ENCODE results near the gene SLC22A17.
"Not testable (repeated sequence)": the region's sequence is repeated elsewhere in the genome, so short reads cannot be mapped to it uniquely, and the experiment has no call there.

Gene SLC22A17

GRCh38 chr14:23352506-23353432 is at the start of gene SLC22A17:
TSS of gene SLC22A17 (minus strand) at chr14:23352887.
- in situ Hi-C loops (cut with HindIII; ENCODE audit: low pct_ligation_motif_present, low pct_unique_long_range_greater_than_20kb, low sequenced_read_pairs): no loop called here
- DNase-seq: peak; percentile 76

DNA sequence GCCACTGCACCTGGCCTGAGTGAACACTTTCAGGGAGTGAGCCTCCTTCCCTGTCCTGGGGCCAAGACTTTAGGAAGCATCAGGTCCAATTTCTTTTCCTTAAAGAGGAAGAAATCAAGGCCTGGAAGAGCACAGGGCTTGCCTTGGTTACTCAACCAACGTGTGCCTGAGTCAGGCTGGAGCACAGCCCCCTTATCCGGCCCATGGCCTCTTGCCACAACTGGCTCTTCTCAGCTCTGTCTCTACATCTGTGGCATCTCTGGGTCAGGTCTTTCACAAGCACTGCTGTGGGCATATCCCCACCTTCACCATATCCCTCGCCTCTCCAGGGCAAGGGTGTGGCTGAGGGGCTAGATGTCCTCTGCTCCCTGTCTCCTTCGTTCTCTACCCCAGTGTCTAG is 48.6 kb upstream of the SLC22A17 start:
- no peak for DNase-seq
- in situ Hi-C loops (cut with HindIII; ENCODE audit: low pct_ligation_motif_present, low pct_unique_long_range_greater_than_20kb, low sequenced_read_pairs): no loop called here

DNA sequence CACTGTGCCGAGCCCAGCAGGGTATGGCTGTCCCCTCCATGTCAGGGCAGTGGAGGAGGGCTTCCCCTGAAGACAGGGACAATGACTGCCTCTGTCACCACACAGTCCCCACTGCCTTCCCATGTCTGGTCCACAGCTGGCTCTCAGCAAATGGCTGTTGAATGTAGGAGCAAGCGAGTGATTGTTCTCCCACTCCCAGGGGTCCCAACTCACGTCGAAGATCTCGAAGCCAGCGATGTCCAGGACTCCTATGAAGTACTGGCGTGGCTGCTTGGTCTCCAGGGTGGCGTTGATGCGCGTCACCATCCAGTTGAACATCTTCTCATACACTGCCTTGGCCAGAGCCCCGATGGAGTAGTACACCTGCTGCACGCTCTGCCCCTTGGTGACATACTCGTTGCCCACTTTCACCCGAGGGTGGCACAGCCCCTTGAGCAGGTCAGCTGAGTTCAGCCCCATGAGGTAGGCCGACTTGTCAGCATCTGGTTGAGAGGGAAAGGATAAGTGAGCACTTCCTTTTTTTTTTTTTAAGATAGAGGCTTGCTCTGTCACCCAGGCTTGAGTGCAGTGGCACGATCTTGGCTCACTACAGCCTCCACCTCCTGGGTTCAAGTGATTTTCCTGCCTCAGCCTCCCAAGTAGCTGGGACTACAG is 47.9 kb upstream of the SLC22A17 start:
- in situ Hi-C loops (cut with HindIII; ENCODE audit: low pct_ligation_motif_present, low pct_unique_long_range_greater_than_20kb, low sequenced_read_pairs); DNase-seq: not testable (repeated sequence)

DNA sequence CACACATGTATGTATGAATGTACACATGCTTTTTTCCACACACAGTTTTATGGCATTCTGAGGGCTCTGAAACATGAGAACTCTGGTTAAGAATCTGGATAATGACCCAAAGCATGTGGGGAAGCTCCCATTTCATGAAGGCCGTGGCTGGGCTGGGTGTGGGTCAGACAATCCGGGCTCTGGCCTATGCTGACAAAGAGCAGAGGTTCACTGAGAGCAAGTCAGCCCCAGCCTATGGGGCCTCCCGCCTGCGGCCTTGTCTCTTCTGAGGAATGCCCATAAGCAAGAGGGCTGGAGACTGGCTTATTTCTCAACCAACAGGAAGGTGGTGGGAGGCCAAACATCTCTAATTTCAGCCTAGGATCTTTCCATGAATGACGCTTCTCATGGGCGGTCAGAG is 46.9 kb upstream of the SLC22A17 start:
- DNase-seq: no peak
- in situ Hi-C loops (cut with HindIII; ENCODE audit: low pct_ligation_motif_present, low pct_unique_long_range_greater_than_20kb, low sequenced_read_pairs): no loop called here

GRCh38 chr14:23399136-23399535 is 46.4 kb upstream of the SLC22A17 start:
- in situ Hi-C loops (cut with HindIII; ENCODE audit: low pct_ligation_motif_present, low pct_unique_long_range_greater_than_20kb, low sequenced_read_pairs): no loop called here

GRCh38 chr14:23398348-23398747 is 45.7 kb upstream of the SLC22A17 start:
- no peak for DNase-seq
- in situ Hi-C loops (cut with HindIII; ENCODE audit: low pct_ligation_motif_present, low pct_unique_long_range_greater_than_20kb, low sequenced_read_pairs): no loop called here

More at GRCh38 chr14:23399136-23399535, 46.4 kb upstream of the SLC22A17 start:
- DNase-seq: no peak

GRCh38 chr14:23396781-23397407 is 44.2 kb upstream of the SLC22A17 start:
- DNase-seq: no peak
- in situ Hi-C loops (cut with HindIII; ENCODE audit: low pct_ligation_motif_present, low pct_unique_long_range_greater_than_20kb, low sequenced_read_pairs): no loop called here

DNA sequence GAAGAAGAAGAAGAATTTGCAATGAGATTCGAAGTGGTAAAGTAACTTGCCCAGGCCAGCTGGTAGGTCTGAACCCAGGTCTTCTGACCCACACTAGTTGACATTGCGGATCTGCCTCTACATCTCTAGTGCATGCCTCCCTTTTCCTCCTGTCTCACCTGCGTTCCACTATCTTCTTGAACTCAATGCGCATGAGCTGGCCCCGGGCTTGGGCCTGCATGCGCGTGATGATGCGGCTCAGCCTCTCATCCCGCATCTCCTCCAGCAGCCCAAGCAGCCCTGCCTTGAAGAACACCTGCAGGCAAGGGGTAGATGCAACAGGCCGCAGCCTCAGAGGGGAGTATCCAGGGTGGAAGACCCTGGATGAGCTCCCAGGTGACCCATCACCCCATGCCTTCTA is 43.4 kb upstream of the SLC22A17 start:
- DNase-seq: no peak
- in situ Hi-C loops (cut with HindIII; ENCODE audit: low pct_ligation_motif_present, low pct_unique_long_range_greater_than_20kb, low sequenced_read_pairs): no loop called here

DNA sequence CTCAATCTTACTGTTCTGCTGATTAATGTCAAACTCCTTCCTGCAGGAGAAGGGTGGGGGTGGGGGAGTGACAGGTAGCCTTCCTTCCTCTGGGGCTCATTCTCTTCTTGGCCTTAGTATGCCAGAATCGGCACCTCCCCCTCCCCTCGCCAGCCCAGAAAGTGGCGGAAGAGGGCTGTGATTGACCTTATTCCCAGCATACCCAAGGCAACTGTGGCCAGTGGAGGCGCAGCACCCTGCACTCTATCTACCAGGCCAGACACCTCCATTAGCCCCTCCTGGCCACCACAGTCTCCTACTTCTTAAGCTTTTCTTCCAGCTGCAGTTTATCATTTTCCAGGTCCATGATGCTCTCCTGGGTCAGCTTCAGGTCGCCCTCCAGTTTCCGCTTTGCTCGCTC is 39.9 kb upstream of the SLC22A17 start:
- no peak for DNase-seq
- in situ Hi-C loops (cut with HindIII; ENCODE audit: low pct_ligation_motif_present, low pct_unique_long_range_greater_than_20kb, low sequenced_read_pairs): no loop called here

- DNase-seq; in situ Hi-C loops (cut with HindIII; ENCODE audit: low pct_ligation_motif_present, low pct_unique_long_range_greater_than_20kb, low sequenced_read_pairs): not testable (repeated sequence)
Observed at GRCh38 chr14:23389871-23390270, 37.2 kb upstream of the SLC22A17 start.

DNA sequence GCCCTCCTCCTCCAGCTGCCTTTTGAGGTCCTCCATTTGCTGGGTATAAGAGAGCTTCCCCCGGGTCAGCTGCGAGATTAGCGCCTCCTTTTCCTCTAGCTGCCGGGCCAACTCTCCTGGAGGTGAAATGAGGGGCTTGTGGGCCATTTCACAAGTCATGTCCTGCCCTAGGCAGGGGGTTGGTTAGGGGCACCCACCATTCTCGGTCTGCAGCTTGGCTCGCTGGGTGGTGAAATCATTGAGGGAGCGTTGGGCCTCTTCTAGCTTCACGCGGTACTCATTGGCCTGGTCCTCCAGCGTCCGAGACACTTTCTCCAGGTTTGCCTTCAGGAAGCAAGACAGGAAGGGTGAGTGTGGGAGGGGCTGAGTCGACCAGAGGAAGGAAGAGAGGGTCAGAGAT is 36.7 kb upstream of the SLC22A17 start:
- no peak for DNase-seq

DNA sequence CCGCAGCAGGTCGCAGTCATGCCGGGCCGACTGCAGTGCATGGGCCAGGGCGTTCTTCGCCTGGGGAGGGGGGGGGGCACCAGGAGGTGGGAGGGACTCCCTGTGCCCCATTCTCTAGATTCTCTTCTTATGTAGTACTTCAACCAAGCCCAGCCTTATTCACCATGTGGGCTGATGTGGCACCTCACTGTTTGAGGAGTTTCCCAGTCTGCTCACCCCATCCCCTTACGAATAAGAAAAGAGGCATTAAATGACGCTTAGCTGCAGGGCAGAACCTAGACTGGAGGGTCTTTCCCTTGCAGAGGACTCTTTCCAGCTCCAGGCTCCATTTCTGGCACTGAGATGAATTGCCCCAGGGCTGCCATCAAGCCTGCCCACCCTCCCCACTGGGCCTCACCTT is 36.3 kb upstream of the SLC22A17 start:
- in situ Hi-C loops (cut with HindIII; ENCODE audit: low pct_ligation_motif_present, low pct_unique_long_range_greater_than_20kb, low sequenced_read_pairs): no loop called here
- no peak for DNase-seq

More for the DNA sequence above, 36.7 kb upstream of the SLC22A17 start:
- in situ Hi-C loops (cut with HindIII; ENCODE audit: low pct_ligation_motif_present, low pct_unique_long_range_greater_than_20kb, low sequenced_read_pairs): no loop called here

DNA sequence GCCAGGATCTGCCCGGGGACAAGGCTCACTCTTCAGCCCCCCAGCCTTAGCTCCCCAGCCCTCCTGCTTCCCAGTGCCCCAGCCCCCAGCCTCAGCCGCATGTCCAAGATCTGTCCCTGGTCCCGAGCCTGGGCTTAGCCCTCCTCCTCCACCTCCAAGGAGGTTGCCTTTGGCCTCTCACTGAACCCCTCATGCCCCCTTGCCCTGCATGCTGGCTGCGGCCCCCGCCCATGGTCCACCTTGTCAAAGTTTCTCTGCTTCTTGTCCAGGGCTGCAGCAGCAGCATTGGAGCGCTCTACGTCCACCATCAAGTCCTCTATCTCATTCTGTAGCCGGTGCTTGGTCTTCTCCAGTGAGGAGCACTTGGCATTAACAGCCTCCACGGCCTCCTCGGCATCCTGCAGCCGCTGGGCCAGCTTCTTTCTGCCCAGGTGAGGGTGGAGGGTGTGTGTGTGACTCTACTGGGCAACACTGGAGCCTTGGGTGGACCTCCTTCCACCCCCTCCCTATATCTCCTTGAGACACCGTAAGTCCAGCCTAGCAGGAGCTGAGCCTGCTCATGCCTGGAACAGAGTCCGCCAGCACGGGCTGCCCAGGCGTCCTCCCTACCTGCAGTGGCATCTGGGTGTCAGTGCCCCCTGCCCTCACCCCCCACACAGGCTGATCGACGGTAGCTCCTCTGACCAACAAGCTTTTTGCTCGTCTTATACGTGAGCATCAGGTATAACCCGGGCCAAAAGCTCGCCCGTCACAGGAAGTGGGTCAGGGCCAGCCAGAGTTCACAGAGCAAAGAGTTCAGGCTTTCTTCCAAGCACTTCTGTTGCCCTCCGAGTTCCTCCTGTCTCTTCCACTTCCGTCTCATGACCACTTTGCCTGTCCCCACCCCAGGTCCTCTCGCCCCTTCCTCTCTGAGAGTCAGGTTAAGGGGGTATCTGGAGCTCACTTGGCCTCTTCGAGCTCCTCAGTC is 35.5 kb upstream of the SLC22A17 start:
- DNase-seq: no peak
- in situ Hi-C loops (cut with HindIII; ENCODE audit: low pct_ligation_motif_present, low pct_unique_long_range_greater_than_20kb, low sequenced_read_pairs): no loop called here

- in situ Hi-C loops (cut with HindIII; ENCODE audit: low pct_ligation_motif_present, low pct_unique_long_range_greater_than_20kb, low sequenced_read_pairs): no loop called here
- DNase-seq: no peak
Observed at GRCh38 chr14:23386999-23387398, 34.3 kb upstream of the SLC22A17 start.

DNA sequence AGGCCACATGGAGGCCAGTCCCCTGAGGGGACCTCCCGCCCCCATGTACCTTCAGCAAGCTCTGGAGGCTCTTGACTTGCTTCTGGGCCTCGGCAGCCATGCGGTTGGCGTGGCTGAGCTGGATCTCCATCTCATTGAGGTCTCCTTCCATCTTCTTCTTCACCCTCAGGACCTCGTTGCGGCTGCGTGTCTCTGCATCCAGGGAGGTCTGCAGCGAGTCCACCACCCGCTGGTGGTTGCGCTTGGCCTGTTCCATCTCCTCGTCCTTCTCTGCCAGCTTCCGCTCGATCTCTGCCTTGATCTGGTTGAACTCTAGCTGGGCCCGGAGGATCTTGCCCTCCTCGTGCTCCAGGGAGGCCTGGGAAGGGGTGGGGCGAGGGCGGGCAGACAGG is 33.6 kb upstream of the SLC22A17 start:
- DNase-seq; in situ Hi-C loops (cut with HindIII; ENCODE audit: low pct_ligation_motif_present, low pct_unique_long_range_greater_than_20kb, low sequenced_read_pairs): not testable (repeated sequence)

DNA sequence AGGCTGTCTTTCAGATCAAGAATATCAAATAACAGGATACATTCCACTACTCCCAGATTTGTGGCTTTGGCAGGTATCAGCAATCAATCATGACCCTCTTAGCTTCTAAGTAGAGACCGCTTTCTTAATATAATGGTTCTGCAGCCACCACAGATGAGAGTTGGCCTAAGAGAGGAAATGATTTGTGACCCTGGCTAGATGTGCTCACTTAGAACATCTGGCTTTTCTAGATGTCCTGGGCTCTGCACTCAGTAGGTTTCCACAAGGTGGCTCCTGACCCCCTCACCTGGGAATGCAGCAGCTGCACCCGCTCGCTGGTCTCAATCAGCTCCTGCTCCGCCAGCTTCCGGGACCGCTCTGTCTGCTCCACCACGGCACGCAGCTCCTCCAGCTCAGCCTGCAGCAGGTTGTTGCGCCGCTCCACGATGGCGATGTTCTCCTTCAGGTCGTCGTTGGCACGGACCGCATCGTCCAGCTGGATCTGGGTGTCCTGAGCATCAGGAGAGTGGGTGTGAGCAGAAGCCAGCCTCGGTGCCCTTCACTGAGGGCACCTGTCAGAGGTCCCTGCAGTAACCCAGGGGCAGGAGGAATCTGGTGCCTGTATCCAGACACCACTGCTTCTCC is 33.1 kb upstream of the SLC22A17 start:
- in situ Hi-C loops (cut with HindIII; ENCODE audit: low pct_ligation_motif_present, low pct_unique_long_range_greater_than_20kb, low sequenced_read_pairs): no loop called here
- DNase-seq: no peak

DNA sequence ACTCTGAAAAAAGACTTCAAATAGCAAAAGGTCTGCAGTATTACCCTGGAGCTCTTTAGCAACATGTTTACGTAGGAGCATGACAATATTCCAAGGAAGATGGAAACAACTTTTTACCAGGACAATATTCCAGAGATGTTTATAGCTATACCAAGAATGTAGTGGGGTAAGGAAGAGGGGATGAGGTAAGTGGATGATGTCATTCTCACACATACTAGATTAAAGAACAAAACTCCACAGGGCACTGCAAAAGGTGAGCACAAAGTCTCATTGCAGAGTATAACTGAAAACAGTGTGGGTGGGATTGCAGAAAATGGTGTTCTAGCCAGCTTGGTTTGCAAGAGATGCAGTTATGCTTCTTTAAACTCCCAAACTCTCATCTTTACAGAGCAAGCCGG is 32.6 kb upstream of the SLC22A17 start:
- in situ Hi-C loops (cut with HindIII; ENCODE audit: low pct_ligation_motif_present, low pct_unique_long_range_greater_than_20kb, low sequenced_read_pairs): no loop called here
- no peak for DNase-seq

Data from ACHN (cell line).